GM12801 (cell line): ENCODE data around the gene PTGR1.

ENCODE experiments used
- CTCF ChIP-seq: IDR thresholded peaks from one replicate; pipeline ENCODE4 v1.5.1; 2011; ENCODE audit warnings: control low read depth; ENCODE audit not compliant: insufficient read length; ENCODE audit errors: extremely low read depth

PTGR1 gene

GRCh38 chr9:111599092-111599954 lies at the start of gene PTGR1:
Gene PTGR1, minus strand, starts transcription at chr9:111599647. Its CDS starts 2,225 bp downstream, at chr9:111597422.
- no peak for TF ChIP-seq CTCF

GRCh38 chr9:111649016-111649415 lies 49.6 kb upstream of the PTGR1 start:
- TF ChIP-seq CTCF = no peak

- no peak for TF ChIP-seq CTCF
These were observed 48.6 kb upstream of the PTGR1 start for GRCh38 chr9:111648066-111648465.

- no peak for TF ChIP-seq CTCF
These were observed 47.0 kb upstream of the PTGR1 start for GRCh38 chr9:111646417-111646816.

- no peak for TF ChIP-seq CTCF
These were observed 46.4 kb upstream of the PTGR1 start for GRCh38 chr9:111645806-111646205.

- no peak for TF ChIP-seq CTCF
These were observed 44.8 kb upstream of the PTGR1 start for GRCh38 chr9:111644195-111644772.

GRCh38 chr9:111637421-111637950 lies 38.0 kb upstream of the PTGR1 start:
- TF ChIP-seq CTCF = no peak
